Neural progenitor cell (in vitro differentiated cells): ENCODE results near the gene MYH7.

ENCODE experiments used
- CTCF ChIP-seq: fragments of 200-600 bp; sonication (generic); IDR thresholded peaks from 2 replicates; pipeline ENCODE4 v1.5.1; 2017; ENCODE audit warnings: antibody characterized with exemption, mild to moderate bottlenecking
- EZH2 ChIP-seq: fragments of 200-600 bp; sonication (generic); IDR thresholded peaks from 2 replicates; pipeline ENCODE4 v1.6.1; 2017; ENCODE audit warnings: antibody characterized with exemption, mild to moderate bottlenecking, moderate library complexity
- EZH2phosphoT487 ChIP-seq: fragments of 200-600 bp; sonication (generic); IDR thresholded peaks from 2 replicates; pipeline ENCODE4 v1.6.1; 2017; ENCODE audit warnings: antibody characterized with exemption

GRCh38 chr14:23434488-23435222, 805 bp downstream of the MYH7 start:
- TF ChIP-seq CTCF (no peak), EZH2 (no peak), EZH2phosphoT487 (no peak)
